NOMO-1 (cell line): ENCODE measurements around the gene PRR3.
"Not testable (repeated sequence)": the region's sequence is repeated elsewhere in the genome, so short reads cannot be mapped to it uniquely, and the experiment has no call there.

Experiments used
- DNase-seq, 2 experiments: peaks; one replicate each; lab custom pipeline; 2025; ENCODE audit not compliant: unreplicated experiment in 2 of 2; lab: John Stamatoyannopoulos, UW

PRR3 gene

GRCh38 chr6:30556906-30557682 is at the start of gene PRR3:
TSS of gene PRR3 (plus strand) at chr6:30557295. CDS start at chr6:30557345, 50 bp downstream.
- peak; percentile 86 to 90 for DNase-seq

- DNase-seq, result peak in 1 of 2 experiments; percentile 58
These were observed 49.0 kb upstream of the PRR3 start for GRCh38 chr6:30507849-30508827.

- DNase-seq, result peak; percentile 51 to 87
These were observed 48.0 kb upstream of the PRR3 start for GRCh38 chr6:30508890-30509736.

- no peak for DNase-seq
These were observed 46.5 kb upstream of the PRR3 start for GRCh38 chr6:30510419-30511168.

- no peak for DNase-seq
These were observed 45.9 kb upstream of the PRR3 start for GRCh38 chr6:30511169-30511546.

GRCh38 chr6:30513451-30513850 is 43.6 kb upstream of the PRR3 start:
- no peak for DNase-seq

GRCh38 chr6:30515106-30515505 is 42.0 kb upstream of the PRR3 start:
- no peak for DNase-seq

GRCh38 chr6:30515944-30516753 is 40.9 kb upstream of the PRR3 start:
- DNase-seq, result peak; percentile 97 to 99

- not testable (repeated sequence) for DNase-seq
These were observed 40.4 kb upstream of the PRR3 start for GRCh38 chr6:30516754-30517076.

GRCh38 chr6:30517767-30518504 is 39.2 kb upstream of the PRR3 start:
- DNase-seq, result not testable (repeated sequence)

- not testable (repeated sequence) for DNase-seq
These were observed 38.5 kb upstream of the PRR3 start for GRCh38 chr6:30518505-30519145.

GRCh38 chr6:30520522-30520921 is 36.6 kb upstream of the PRR3 start:
- no peak for DNase-seq

- DNase-seq, result not testable (repeated sequence)
These were observed 36.0 kb upstream of the PRR3 start for GRCh38 chr6:30521082-30521481.

- not testable (repeated sequence) for DNase-seq
These were observed 35.1 kb upstream of the PRR3 start for GRCh38 chr6:30521952-30522351.

GRCh38 chr6:30526444-30526843 is 30.7 kb upstream of the PRR3 start:
- not testable (repeated sequence) for DNase-seq

- DNase-seq, result peak; percentile 21 to 79
These were observed 27.7 kb upstream of the PRR3 start for GRCh38 chr6:30529349-30529875.

- DNase-seq, result peak in 1 of 2 experiments; percentile 52
These were observed 27.1 kb upstream of the PRR3 start for GRCh38 chr6:30530014-30530413.
